K562 (cell line): Measurements from ENCODE around the gene RNF4. TPM values are rescaled to one million over a fixed set of nuclear protein-coding genes. Genes with fewer than 3 reads are reported as not detected.

ENCODE experiments used
- EGR1 ChIP-seq: fragments of 450-650 bp; conservative IDR thresholded peaks from 2 replicates; pipeline ENCODE4 v1.6.1; 2017; ENCODE audit warnings: mild to moderate bottlenecking
- HOXB6 ChIP-seq: fragments of 250-450 bp; sonication (Bioruptor Pico); IDR thresholded peaks from 2 replicates; pipeline ENCODE4 v1.5.1; 2022; ENCODE audit warnings: mild to moderate bottlenecking, borderline replicate concordance
- NR2C1 ChIP-seq, 2 experiments: fragments of 450-650 bp; IDR thresholded peaks; 2 replicates each; pipeline ENCODE4 v1.6.1; 2017; ENCODE audit warnings: mild to moderate bottlenecking in 2 of 2, antibody characterized with exemption in 1 of 2, inconsistent platforms in 1 of 2, missing compliant biosample characterization in 1 of 2, missing genetic modification characterization in 1 of 2
- ZNF347 ChIP-seq: fragments of 450-650 bp; formaldehyde crosslinking; IDR thresholded peaks from 2 replicates; pipeline ENCODE4 v1.4.0; 2020; ENCODE audit warnings: low read depth, mild to moderate bottlenecking, moderate library complexity
- ZNF431 ChIP-seq: sonication (generic); formaldehyde crosslinking; IDR thresholded peaks from 2 replicates; pipeline ENCODE4 v1.8.0; 2022; ENCODE audit warnings: mild to moderate bottlenecking, missing genetic modification reagents
- polyA plus RNA-seq, 8 experiments: library from polyadenylated mRNA; depleted of rRNA in 4 of 8; stranded (reverse) in 5 of 8; unstranded in 3 of 8; fragments of >200 nt; fragmentation: Nextera tagmentation in 2 of 8; fragmentation: Illumina TruSeq in 1 of 8; extraction: Ambion mirVana in 2 of 8; extraction: Trizol in 1 of 8; gene quantifications; 2 replicates each; pipeline versions ENCODE4 v1.2.1 to v1.2.3, GENCODE V29; 2011 to 2014; ENCODE audit warnings: inconsistent platforms in 1 of 8, missing spikeins in 1 of 8
- total RNA-seq, 7 experiments: library from RNA; depleted of rRNA in 6 of 7; stranded (reverse); fragments of >200 nt in 6 of 7; fragmentation: Illumina TruSeq in 2 of 7; extraction: Trizol in 2 of 7; gene quantifications; 2 replicates each; pipeline versions ENCODE4 v1.2.1 to v1.2.3, GENCODE V29; 2011 to 2021; ENCODE audit warnings: low replicate concordance in 1 of 7
- TF ChIP-seq, protein P1 (sequence below): fragments of 450-650 bp; IDR thresholded peaks from 2 replicates; pipeline ENCODE4 v1.6.1; 2016; ENCODE audit warnings: borderline replicate concordance
- TF ChIP-seq, protein P2 (sequence below): sonication (generic); formaldehyde crosslinking; IDR thresholded peaks from 2 replicates; pipeline ENCODE4 v1.8.0; 2022; ENCODE audit warnings: mild to moderate bottlenecking, missing genetic modification reagents, borderline replicate concordance
- TF ChIP-seq, protein P3 (sequence below): fragments of 450-650 bp; formaldehyde crosslinking; IDR thresholded peaks from 2 replicates; pipeline ENCODE4 v1.4.0; 2022; ENCODE audit warnings: missing genetic modification characterization

RNF4 gene
- total and polyA plus RNA-seq, 9 of the 15 experiments (the other 6 are each of a cell fraction or from before 2014, with no cell fraction given), result 19.2 to 59.3 (median 44.8) TPM

DNA sequence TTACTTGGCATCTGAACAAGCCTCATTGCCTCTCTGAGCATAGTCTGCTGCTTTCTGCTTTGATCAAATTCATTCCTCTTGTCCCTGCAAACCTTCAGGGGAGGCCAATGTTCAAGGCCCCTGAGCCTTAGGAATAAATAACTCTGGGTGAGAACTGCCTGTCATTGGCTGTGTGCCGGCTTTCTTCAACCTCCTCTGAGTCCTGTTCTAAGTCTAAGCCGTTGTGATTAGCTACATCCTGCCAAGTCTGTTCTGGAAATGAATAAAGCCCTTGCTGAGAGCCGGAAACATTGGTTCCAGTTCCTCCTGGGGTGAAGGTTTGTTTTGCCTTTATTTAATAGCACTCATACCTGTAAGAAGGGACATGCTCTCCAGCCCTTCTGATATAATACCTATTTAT lies 13.8 kb downstream of the RNF4 start (continued):
- TF ChIP-seq, protein P1, sequence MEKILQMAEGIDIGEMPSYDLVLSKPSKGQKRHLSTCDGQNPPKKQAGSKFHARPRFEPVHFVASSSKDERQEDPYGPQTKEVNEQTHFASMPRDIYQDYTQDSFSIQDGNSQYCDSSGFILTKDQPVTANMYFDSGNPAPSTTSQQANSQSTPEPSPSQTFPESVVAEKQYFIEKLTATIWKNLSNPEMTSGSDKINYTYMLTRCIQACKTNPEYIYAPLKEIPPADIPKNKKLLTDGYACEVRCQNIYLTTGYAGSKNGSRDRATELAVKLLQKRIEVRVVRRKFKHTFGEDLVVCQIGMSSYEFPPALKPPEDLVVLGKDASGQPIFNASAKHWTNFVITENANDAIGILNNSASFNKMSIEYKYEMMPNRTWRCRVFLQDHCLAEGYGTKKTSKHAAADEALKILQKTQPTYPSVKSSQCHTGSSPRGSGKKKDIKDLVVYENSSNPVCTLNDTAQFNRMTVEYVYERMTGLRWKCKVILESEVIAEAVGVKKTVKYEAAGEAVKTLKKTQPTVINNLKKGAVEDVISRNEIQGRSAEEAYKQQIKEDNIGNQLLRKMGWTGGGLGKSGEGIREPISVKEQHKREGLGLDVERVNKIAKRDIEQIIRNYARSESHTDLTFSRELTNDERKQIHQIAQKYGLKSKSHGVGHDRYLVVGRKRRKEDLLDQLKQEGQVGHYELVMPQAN, result no peak
- TF ChIP-seq EGR1 (no peak), ZNF347 (no peak), HOXB6 (CRISPR knock-in tag) (no peak), ZNF431 (CRISPR knock-in tag) (no peak), NR2C1 (IDR thresholded peaks at IDR 0.05) (no peak), NR2C1 (tag; IDR thresholded peaks at IDR 0.05) (no peak)
- TF ChIP-seq, protein P2, sequence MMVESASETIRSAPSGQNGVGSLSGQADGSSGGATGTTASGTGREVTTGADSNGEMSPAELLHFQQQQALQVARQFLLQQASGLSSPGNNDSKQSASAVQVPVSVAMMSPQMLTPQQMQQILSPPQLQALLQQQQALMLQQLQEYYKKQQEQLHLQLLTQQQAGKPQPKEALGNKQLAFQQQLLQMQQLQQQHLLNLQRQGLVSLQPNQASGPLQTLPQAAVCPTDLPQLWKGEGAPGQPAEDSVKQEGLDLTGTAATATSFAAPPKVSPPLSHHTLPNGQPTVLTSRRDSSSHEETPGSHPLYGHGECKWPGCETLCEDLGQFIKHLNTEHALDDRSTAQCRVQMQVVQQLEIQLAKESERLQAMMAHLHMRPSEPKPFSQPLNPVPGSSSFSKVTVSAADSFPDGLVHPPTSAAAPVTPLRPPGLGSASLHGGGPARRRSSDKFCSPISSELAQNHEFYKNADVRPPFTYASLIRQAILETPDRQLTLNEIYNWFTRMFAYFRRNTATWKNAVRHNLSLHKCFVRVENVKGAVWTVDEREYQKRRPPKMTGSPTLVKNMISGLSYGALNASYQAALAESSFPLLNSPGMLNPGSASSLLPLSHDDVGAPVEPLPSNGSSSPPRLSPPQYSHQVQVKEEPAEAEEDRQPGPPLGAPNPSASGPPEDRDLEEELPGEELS (CRISPR knock-in tag), result no peak
- TF ChIP-seq, protein P3, sequence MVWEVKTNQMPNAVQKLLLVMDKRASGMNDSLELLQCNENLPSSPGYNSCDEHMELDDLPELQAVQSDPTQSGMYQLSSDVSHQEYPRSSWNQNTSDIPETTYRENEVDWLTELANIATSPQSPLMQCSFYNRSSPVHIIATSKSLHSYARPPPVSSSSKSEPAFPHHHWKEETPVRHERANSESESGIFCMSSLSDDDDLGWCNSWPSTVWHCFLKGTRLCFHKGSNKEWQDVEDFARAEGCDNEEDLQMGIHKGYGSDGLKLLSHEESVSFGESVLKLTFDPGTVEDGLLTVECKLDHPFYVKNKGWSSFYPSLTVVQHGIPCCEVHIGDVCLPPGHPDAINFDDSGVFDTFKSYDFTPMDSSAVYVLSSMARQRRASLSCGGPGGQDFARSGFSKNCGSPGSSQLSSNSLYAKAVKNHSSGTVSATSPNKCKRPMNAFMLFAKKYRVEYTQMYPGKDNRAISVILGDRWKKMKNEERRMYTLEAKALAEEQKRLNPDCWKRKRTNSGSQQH, result no peak
